HG03135 (cell line): ENCODE measurements around the gene GALP.
"Not testable (repeated sequence)": the region's sequence is repeated elsewhere in the genome, so short reads cannot be mapped to it uniquely, and the experiment has no call there.

Experiments used
- ATAC-seq: cut with Tn5 transposase; IDR thresholded peaks from one replicate; pipeline ENCODE4 v1.9.1; 2021; ENCODE audit warnings: mild to moderate bottlenecking, moderate library complexity; ENCODE audit not compliant: unreplicated experiment

Gene GALP

GRCh38 chr19:56175861-56176307 is at the start of gene GALP:
Gene GALP, plus strand, starts transcription at chr19:56176008. Its CDS starts 1,101 bp downstream, at chr19:56177109.
- not testable (repeated sequence) for ATAC-seq

- ATAC-seq = no peak
Observed at GRCh38 chr19:56126983-56127780, 48.6 kb upstream of the GALP start.

- ATAC-seq = no peak
Observed at GRCh38 chr19:56130006-56130405, 45.8 kb upstream of the GALP start.

- ATAC-seq = no peak
Observed at GRCh38 chr19:56131651-56132050, 44.2 kb upstream of the GALP start.

GRCh38 chr19:56132316-56132822 is 43.4 kb upstream of the GALP start:
- ATAC-seq = no peak

- no peak for ATAC-seq
Observed at GRCh38 chr19:56133858-56134653, 41.8 kb upstream of the GALP start.

- ATAC-seq = no peak
Observed at GRCh38 chr19:56134654-56134921, 41.2 kb upstream of the GALP start.

- no peak for ATAC-seq
Observed at GRCh38 chr19:56136362-56136761, 39.4 kb upstream of the GALP start.

- ATAC-seq = no peak
Observed at GRCh38 chr19:56137405-56137804, 38.4 kb upstream of the GALP start.

GRCh38 chr19:56138069-56138468 is 37.7 kb upstream of the GALP start:
- ATAC-seq = no peak

- no peak for ATAC-seq
Observed at GRCh38 chr19:56139847-56140582, 35.8 kb upstream of the GALP start.

- ATAC-seq = peak; percentile 93
Observed at GRCh38 chr19:56140583-56141416, 35.0 kb upstream of the GALP start, which contains the start of gene ZNF444. Gene ZNF444, plus strand, starts transcription at chr19:56141287. Its CDS starts 5,625 bp downstream, at chr19:56146912.

- no peak for ATAC-seq
Observed at GRCh38 chr19:56141417-56141993, 34.3 kb upstream of the GALP start.

- no peak for ATAC-seq
Observed at GRCh38 chr19:56142087-56142787, 33.6 kb upstream of the GALP start.

- ATAC-seq = no peak
Observed at GRCh38 chr19:56142897-56143434, 32.8 kb upstream of the GALP start.

GRCh38 chr19:56144376-56144775 is 31.4 kb upstream of the GALP start:
- ATAC-seq = no peak

- no peak for ATAC-seq
Observed at GRCh38 chr19:56144831-56145230, 31.0 kb upstream of the GALP start.

- no peak for ATAC-seq
Observed at GRCh38 chr19:56145698-56146097, 30.1 kb upstream of the GALP start.

- ATAC-seq = no peak
Observed at GRCh38 chr19:56146904-56147303, 28.9 kb upstream of the GALP start.
